ENCODE measurements around the gene TBCA.
A peak's percentile ranks its signal among the peaks of the same experiment; 100 is the strongest.
"Not testable (repeated sequence)": the region's sequence is repeated elsewhere in the genome, so short reads cannot be mapped to it uniquely, and the experiment has no call there.

Gene TBCA

DNA sequence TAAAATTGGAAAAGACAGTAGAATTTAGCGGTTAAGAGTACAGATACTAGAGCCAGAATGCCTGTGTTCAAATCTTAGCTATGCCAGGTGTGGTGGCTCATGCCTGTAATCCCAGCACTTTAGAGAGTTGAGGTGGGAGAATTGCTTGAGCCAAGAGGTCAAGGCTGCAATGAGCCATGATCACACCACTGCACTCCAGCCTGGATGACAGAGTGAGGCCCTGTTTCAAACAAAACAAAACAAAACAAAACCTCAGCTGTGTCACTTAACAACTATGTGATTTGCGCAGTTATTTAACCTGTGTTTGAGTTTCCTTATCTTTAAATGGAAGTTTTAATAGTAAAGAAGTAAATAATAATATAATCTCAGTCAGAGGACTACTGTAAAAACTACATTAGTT, 68.3 kb downstream of the TBCA start:
- DNase-seq = no peak

- not testable (repeated sequence) for DNase-seq
Observed at GRCh38 chr5:77699569-77699968, 76.6 kb downstream of the TBCA start.

DNA sequence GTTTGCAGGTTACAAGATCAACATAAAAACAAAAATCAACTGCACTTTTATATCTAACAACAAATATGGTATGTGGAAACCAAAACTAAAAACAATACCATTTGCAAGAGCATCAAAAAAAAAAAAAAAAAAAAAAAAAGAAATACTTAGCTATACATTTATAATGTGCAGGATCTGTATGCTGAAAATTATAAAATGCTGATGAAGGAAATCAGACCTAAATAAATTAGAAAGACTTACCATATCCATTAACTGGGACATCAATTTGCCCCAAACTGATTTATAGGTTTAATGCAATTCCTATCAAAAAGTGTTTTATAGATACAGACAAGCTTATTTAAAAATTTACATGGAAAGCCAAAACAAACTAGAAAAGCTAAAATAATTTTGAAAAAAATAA, 77.2 kb downstream of the TBCA start:
- DNase-seq = no peak

GRCh38 chr5:77697692-77698091, 78.4 kb downstream of the TBCA start:
- DNase-seq = no peak

- DNase-seq = no peak
Observed at GRCh38 chr5:77696120-77696519, 80.0 kb downstream of the TBCA start.

GRCh38 chr5:77693913-77694312, 82.2 kb downstream of the TBCA start:
- DNase-seq = no peak

GRCh38 chr5:77683171-77683732, 92.9 kb downstream of the TBCA start:
- no peak for DNase-seq

GRCh38 chr5:77670526-77670925, 105.6 kb downstream of the TBCA start:
- DNase-seq = no peak

GRCh38 chr5:77669677-77670076, 106.5 kb downstream of the TBCA start:
- DNase-seq = no peak

- DNase-seq = no peak
Observed at GRCh38 chr5:77663090-77663863, 112.9 kb downstream of the TBCA start.

DNA sequence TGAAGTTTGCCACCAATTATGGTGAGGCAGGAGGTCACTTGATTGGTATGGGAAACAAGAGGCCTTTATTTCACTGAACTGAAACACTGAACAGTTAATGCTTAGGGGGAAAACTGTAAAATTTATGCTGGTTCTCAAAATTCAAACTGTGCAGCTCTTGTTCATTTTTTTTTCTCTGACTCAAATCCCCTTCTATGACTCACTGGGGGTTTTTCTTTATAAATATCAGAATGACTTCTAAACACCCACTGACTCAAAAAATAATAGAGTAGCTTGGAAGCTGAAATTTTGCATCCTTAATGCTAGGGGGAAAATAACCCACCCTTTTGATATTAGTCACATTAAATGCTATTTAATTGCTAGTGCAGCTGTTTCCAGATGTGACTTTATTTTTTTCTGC, 113.5 kb downstream of the TBCA start:
- DNase-seq = no peak

DNA sequence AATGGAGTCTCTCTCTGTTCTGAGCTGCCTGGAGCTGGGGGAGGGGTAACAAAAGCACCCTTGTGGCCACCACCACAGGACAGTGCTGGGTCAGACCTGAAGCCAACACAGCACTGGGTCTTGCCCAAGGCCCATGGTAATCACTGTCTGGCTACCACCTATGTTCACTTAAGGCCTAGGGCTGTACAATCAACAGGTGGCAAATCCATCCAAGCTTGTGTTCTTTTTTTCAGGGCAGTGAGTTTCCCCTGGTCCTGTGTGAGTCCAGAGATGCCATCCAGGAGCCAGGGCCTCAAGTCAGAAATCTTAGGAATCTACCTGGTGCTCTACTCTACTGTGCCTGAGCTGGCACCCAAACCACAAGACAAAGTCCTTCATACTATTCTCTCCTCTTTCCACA, 117.5 kb downstream of the TBCA start:
- no peak for DNase-seq

GRCh38 chr5:77651343-77651742, 124.8 kb downstream of the TBCA start:
- no peak for DNase-seq

- DNase-seq = no peak
Observed at GRCh38 chr5:77650686-77651085, 125.5 kb downstream of the TBCA start.

GRCh38 chr5:77649776-77650175, 126.4 kb downstream of the TBCA start:
- DNase-seq = no peak

DNA sequence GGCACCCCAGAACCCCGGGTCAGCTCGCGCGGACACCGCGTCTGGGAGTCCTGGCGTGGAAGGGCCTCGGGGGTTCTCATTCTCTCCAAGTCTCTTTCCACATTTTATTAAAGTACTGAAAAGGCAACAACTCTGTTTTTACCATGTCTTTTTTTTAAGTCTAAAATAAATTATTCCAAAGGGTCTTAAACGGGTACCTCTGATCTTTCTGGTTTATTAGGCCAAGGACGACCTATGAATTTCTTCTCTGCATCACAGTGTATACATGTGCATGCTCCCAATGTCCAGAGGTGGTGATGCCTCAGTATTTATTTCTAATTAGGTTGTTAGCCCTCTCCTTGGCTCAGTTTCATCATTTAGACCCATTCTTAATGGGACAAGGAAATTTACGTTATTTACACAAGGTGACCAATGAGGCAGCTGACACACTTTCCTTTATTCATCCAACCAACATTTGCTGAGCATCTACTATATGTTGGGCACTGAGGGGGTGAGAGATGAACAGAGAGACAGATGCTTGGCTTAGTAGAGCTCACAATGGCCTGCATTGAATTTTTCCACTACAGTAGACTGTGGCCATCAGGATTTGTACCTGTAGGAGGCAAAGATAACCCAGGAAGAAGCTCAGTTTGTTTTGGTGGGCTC, 130.0 kb downstream of the TBCA start:
- no peak for DNase-seq

GRCh38 chr5:77645158-77645994, 130.8 kb downstream of the TBCA start:
- DNase-seq = peak; percentile 42

- DNase-seq = no peak
Observed at GRCh38 chr5:77644371-77645157, 131.6 kb downstream of the TBCA start.

DNA sequence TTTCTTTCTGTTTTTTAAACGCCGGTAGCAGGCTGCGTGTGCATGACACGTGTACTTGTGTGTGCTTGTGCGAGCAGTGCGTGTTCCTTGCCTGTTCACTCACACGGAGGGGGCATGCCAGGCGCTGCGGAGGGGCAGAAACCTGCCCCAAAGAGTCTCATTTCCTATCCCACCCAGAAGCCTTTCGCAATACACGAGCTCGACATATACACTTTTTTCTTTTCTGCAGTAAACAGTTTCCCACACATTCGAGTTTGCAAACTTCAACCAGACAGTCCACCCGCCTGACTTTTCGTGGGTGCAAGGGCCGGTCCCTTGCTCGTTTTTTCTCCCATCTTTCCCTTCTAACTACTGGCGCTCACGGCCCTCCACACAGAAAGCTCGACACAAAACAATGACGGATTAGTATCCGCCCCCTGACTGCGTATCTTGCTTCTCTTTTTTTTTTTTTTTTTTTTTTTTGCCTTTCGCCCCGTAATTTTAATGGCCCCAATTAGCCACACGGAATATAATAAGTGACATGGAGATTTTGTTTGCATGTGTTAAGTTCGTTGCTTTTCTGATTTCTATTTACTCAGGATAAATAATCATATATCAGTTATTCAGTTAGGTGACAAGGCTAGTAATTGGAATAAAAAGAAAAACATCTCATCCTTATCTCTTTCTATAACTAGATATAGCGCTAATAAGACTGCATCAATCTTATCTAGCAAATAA, 132.3 kb downstream of the TBCA start:
- DNase-seq = no peak

DNA sequence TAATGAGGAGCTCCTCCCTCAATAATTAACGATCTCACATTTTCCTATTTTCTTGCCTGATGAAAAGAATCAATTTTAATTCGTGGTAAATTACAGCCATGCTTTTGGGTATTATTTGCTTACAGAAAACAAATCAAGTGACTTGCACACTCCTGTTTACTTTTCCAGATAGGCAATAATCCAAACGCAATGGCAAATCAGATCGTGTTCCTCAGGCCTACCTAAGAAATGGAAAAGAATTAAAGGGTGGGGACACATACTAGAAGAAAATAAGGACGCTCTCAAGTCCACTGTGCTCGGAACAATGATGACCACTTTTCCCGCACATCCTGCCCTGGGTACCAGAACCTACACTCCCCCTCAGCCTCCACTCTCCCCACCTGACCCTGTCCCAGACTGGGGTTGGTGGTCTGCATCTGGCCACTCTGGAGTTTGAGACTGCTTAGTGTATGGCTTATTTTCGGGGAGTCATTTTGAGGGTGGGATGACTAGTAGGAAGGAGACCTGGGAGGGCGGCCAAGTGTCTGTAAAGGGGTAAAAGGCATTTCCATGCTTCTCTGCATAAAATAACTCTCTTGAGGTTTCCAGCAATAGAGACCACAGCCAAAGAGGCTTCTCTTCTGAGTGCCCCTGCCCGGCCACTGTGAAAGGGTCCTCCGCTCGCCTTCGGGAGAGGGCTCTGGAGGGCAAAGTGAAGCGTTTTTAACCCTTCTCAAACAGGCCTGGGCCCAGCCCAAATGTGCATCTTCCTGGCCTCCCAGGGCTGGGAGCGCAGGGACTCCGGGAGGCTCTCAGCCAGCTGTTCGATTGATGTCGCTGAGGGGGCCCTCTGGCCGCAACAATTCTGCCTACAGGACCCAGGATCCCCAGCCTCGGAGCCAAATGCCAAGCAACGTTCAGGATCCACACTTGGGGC, 133.1 kb downstream of the TBCA start:
- no peak for DNase-seq
